Urothelium cell line (cell line): ENCODE data around the gene ABCB11.
A peak's percentile ranks its signal among the peaks of the same experiment; 100 is the strongest.
"Not testable (repeated sequence)": the region's sequence is repeated elsewhere in the genome, so short reads cannot be mapped to it uniquely, and the experiment has no call there.

Experiments used
- DNase-seq: peaks from one replicate; pipeline ENCODE4 v3.0.0; 2011; ENCODE audit warnings: low spot score, mixed read lengths
- FAIRE-seq: peaks from 2 replicates; lab custom pipeline; 2011; peaks lifted over from hg19 to GRCh38; lab: Jason Lieb, UNC

ABCB11 gene

DNA sequence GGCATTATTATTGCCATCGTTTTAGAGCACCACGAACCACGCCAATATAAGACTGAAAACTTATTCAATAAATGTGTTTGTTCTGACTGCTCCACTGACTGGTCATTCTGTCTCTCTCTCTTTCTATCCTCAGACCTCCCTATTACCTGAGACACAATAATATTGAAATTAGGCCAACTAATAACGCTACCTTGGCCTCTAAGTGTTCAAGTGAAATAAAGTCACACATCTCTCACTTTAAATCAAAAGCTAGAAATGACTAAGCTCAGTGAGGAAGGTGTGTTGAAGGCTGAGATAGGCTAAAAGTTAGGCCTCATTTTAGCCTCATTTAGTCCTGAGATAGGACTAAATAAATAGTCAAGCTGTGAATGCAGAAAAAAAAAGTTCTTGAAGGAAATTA, 91.2 kb downstream of the ABCB11 start:
- FAIRE-seq (no peak), DNase-seq (no peak)

- FAIRE-seq (no peak), DNase-seq (no peak)
Measured at GRCh38 chr2:168939061-168939460, 92.1 kb downstream of the ABCB11 start.

GRCh38 chr2:168935810-168936581, 95.1 kb downstream of the ABCB11 start:
- FAIRE-seq (no peak), DNase-seq (peak; percentile 43)

- DNase-seq, result no peak
- FAIRE-seq, result no peak
Measured at GRCh38 chr2:168934826-168935225, 96.3 kb downstream of the ABCB11 start.

GRCh38 chr2:168932174-168932573, 99.0 kb downstream of the ABCB11 start:
- FAIRE-seq, DNase-seq: not testable (repeated sequence)

DNA sequence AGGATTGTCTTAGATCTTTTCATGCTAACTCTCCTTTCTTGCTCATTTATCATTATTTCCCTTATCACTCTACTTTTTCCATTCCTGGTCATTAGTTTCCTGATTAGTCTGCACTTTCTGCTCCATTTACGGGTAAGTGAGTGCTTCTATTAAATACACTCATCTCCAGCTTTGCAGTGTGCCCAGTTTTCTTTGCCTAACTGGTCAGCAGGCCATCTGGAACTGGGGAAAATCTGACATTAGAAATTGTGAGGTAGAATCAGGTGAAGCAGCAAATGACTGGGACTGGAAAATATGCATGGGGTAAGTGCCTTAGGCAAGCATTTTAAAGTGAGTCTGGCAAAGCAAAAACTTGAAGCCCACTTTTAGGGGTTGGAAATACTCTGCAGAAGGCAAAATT, 100.9 kb downstream of the ABCB11 start:
- no peak for FAIRE-seq
- DNase-seq, result no peak

- FAIRE-seq (no peak), DNase-seq (no peak)
Measured at GRCh38 chr2:168929031-168929430, 102.1 kb downstream of the ABCB11 start.

DNA sequence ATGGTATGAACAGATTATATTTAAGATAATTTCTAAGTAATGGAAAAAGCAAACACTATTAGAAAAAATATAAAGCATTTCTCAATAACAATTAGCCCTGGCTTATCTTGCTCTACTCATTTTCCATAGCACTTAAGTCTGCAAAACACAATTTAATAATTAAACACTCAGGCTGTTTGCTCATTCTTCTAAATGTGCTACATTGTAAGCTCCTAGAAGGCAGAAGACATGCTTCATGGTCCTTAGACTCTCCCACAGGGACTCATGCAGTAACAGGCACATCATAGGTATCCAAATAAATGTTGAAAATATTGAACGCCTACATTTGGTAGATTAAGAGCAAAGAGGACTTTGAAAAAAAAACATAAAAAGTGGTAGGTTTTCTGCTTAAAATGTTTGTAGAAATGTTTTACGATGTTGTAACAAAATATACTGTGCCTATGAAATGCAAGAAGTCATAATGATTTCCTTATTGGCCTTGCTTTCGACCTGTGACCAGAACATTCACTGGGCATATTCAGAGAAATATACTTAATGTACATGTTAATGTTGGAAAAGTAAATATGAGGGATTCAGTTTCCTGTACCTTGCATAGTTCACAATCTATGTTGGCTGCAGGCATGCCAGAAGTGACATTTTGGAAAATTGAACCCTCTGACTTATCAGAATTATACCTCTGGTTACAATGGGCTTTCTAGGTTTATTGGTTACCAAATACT, 102.9 kb downstream of the ABCB11 start:
- FAIRE-seq, result no peak
- no peak for DNase-seq

DNA sequence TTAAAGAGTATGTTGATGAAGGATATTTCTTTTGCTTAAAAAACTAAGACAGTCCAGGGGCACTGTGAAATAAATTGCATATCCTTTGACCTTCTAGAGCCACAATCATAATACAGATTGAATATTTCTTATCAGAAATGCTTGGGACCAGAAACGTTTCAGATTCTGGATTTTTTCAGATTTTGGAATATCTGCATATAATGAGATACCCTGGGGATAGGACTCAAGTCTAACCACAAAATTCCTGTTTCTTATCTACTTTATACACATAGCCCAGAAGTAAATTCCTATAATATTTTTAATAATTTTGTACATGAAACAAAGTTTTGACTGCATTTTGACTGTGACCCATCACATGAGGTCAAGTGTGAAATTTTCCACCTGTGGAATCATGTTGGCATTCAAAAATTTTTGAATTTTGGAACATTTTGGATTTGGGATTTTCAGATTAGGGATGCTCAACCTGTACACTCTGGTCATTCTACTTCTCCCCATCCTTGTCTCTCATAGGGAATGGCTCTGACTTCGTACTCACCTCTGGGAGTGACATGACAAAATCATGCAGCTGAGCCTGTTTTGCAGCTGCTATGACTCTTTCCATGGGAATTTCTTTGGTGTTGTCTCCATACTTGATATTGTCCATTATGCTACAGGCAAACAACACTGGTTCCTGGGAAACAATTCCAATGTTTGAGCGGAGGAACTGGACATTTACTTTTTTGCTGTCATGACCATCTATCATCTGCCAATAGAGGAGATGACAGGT, 104.3 kb downstream of the ABCB11 start:
- no peak for DNase-seq
- FAIRE-seq, result no peak

DNA sequence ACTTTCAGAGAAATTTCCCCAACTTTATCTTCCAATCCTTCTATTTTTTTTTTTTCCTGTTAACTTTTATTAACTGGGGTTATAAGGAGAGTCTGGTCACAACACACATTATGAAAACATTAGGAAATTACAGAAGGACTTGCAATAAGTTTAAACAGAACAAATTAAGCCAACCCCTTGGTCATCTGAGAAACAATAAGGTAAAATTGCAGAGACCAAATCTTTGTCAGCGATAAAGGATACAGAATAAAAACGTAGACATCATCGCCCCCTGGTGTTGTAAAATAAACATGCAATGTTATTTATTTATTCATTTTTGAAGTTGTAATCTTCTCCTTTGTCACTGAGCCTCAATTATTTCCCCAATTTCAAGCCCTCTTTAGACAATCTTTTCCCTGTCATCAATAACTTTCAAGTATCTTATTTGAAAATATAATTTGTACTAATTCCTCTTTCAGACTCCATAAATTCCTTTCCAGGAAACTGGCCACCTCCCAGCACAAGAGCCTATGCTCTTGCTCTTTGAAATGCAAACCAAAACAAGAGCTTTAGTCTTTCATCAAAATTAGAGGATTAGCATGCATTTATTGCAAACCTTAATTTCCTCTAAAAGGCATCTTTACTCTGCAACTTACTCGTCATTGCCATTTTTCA, 110.5 kb downstream of the ABCB11 start:
- FAIRE-seq (no peak), DNase-seq (peak; percentile 19)

DNA sequence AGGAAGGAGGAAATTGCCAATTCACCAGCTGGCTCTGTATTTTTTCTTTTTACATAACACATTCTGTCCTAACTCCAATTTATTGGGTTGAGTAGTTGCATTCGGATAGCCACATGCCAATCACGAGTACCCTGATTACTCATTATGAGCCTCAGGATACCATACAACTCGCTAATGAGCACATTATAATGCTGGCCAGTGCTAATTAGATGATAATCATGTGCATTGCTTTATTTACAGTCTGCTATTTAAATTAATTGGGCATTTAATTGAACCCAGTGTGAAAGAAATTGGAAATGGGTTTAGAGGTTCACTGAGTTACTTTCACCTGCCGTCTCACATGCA, 114.8 kb downstream of the ABCB11 start:
- DNase-seq (no peak), FAIRE-seq (no peak)

GRCh38 chr2:168915441-168916330, 115.4 kb downstream of the ABCB11 start:
- FAIRE-seq, result no peak

DNA sequence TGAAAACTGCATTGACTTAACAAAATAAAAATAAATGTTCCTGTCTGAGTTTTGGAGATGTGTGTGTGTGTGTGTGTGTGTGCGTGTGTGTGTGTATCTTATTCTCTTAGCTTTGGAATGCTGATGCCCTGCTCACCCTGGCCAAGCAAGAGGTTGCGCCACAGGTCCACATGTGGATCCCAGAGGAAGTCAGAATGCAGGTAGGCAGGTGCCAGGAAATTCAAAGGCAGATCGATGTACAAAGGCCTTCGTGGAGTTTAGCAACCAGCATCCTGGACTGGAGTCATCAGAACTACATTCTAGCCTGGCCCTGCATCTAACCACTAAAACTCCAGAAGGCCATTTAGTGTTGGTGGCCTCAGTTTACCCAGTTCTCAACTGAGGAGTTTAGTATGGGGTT, 117.6 kb downstream of the ABCB11 start:
- DNase-seq, result no peak
- no peak for FAIRE-seq

More at GRCh38 chr2:168915441-168916330, 115.4 kb downstream of the ABCB11 start:
- no peak for DNase-seq

DNA sequence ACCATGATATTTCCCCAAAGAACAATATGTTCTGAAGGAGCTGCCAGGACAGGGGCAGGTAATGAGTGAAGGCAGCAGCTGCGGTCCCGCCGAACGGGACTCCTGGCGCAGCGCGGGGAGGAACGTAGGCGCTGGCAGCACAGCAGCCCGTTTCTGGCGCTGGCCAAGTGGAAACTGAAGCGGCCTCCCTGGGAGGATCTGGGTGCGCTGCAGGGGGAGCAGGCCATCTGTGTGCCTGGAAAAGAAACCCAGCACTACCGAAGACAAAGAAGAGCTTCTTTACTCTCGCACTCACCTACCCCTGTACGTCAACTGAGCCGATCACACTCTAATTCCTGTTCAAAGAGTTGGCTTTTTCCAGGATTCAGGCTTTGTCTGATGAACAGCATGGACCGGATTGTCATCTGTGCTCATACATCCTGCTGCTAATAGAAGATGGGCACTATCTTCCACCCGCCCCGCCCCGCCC, 118.2 kb downstream of the ABCB11 start:
- no peak for FAIRE-seq
- DNase-seq, result no peak

DNA sequence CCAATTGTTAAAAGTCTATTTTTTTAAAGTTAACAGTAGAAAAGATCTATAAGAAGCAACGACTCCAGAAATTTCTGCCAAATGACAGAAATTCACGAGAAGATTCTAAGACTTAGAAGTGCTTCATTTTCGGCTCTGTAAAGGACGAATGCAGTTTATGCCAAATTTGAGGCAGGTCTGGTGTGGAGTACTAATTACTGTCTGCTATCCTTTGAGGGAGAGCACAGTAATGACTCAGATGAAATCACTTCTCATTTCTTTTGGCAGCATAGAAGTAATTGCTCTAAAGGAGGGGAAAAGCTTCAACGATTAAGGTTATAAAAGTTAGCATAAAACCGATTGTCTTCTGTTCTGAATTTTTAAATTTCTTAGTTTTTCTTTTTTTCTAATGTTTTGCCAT, 118.7 kb downstream of the ABCB11 start:
- DNase-seq (no peak), FAIRE-seq (no peak)

GRCh38 chr2:168910330-168910729, 120.8 kb downstream of the ABCB11 start:
- DNase-seq (no peak), FAIRE-seq (no peak)

- DNase-seq (no peak), FAIRE-seq (no peak)
Measured at GRCh38 chr2:168907940-168908662, 123.0 kb downstream of the ABCB11 start.

DNA sequence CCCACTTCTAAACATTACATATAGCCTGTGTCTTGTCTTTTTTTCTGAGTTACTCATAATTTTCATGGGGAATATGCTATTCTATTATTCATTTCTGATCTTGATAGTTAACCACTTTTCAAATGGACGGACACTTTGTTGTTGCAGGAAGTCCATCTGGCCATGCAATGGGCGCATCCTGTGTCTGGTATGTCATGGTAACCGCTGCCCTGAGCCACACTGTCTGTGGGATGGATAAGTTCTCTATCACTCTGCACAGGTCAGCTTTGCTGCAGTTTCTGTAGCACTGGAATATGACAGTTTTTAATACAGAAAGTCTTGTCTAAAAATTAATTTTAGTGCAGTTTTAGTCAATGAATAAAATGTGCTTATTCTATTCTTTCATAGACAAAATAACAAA, 126.8 kb downstream of the ABCB11 start:
- no peak for DNase-seq
- no peak for FAIRE-seq

- FAIRE-seq, result no peak
- no peak for DNase-seq
Measured at GRCh38 chr2:168903888-168904287, 127.2 kb downstream of the ABCB11 start.
